ENCODE data around the gene CADM2. TPM values are rescaled to one million over a fixed set of nuclear protein-coding genes. Genes with fewer than 3 reads are reported as not detected.

Gene CADM2
- total RNA-seq, 2 donors from 2014 or later, result 24.1 to 29.8 TPM

DNA sequence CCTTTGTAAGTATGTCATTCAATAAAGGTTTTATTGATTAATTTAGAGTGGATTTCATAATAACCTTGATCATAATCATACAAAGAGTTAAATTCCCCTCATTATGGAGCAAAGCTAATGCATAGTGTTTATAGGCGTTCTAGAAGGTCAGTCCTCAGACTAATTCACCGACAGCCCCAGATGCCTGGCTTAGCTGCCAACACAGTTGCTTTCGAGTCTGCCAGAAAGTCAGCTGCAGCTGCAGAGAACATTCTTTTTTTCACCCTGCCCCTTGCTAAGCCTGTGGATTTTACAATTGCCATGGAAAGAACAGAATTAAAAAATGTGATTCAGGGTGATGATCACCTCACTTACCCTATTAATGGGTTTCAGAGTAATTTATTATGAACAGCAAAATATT is 21.2 kb downstream of the CADM2 start:
- Mint-ChIP-seq H3K36me3 (ENCODE audit: low read depth) (no peaks in the 10 kb centered on the region), H3K27ac (no peak overlapping the region), H3K9me3 (no peaks in the 10 kb centered on the region), H3K4me1 (peaks cover 6% of the 10 kb centered on the region), H3K4me3 (no peak overlapping the region), H3K27me3 (ENCODE audit: insufficient read depth) (no peaks in the 10 kb centered on the region)
- DNase-seq, result no peak
- H3K4me1 ChIP-seq (ENCODE audit: control insufficient read depth, insufficient read depth, low read length), result no peaks in the 10 kb centered on the region
- H3K9me3 ChIP-seq (ENCODE audit: control insufficient read depth, low read length), result no peaks in the 10 kb centered on the region
- no peak overlapping the region for H3K27ac ChIP-seq (ENCODE audit: low read depth, low read length)
- no peak overlapping the region for H3K4me3 ChIP-seq (ENCODE audit: low read length)
- no peak overlapping the region for H3K9ac ChIP-seq (ENCODE audit: extremely low read depth, low read length, poor library complexity, severe bottlenecking)
- H3K36me3 ChIP-seq (ENCODE audit: control insufficient read depth, insufficient read depth, low read length), result no peaks in the 10 kb centered on the region
- TF ChIP-seq, protein P1, sequence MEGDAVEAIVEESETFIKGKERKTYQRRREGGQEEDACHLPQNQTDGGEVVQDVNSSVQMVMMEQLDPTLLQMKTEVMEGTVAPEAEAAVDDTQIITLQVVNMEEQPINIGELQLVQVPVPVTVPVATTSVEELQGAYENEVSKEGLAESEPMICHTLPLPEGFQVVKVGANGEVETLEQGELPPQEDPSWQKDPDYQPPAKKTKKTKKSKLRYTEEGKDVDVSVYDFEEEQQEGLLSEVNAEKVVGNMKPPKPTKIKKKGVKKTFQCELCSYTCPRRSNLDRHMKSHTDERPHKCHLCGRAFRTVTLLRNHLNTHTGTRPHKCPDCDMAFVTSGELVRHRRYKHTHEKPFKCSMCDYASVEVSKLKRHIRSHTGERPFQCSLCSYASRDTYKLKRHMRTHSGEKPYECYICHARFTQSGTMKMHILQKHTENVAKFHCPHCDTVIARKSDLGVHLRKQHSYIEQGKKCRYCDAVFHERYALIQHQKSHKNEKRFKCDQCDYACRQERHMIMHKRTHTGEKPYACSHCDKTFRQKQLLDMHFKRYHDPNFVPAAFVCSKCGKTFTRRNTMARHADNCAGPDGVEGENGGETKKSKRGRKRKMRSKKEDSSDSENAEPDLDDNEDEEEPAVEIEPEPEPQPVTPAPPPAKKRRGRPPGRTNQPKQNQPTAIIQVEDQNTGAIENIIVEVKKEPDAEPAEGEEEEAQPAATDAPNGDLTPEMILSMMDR (conservative IDR thresholded peaks at IDR 0.05), result no peak
- WGBS, 2 experiments (ENCODE audit: insufficient coverage in 1 of 2, insufficient read length in 1 of 2), result 52 to 73% methylated on average over 3 of the region's 3 CpGs
- no peaks in the 10 kb centered on the region for H3K27me3 ChIP-seq (ENCODE audit: control insufficient read depth, insufficient read depth, low read length, poor library complexity, severe bottlenecking)

DNA sequence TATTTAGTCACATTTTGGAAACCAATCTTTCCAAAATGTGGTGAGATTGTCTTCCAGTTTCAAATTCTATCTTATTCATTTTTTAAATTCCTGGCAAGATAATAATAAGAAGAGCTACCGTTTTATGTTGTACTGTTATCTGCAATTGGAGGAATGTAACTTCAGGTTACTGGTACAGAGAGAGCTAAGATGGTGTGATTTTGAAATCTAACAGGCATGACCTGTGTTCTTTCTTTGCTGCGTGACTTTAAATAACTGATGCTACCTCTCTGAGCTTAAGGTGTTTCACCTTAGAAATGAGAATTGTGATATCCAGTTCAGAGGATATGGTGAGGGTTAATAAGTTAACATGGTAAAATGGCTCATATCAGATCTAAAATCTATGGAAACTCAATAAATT is 21.7 kb downstream of the CADM2 start:
- Histone ChIP-seq H3K4me1 (ENCODE audit: control insufficient read depth, insufficient read depth, low read length) (no peaks in the 10 kb centered on the region), H3K9ac (ENCODE audit: extremely low read depth, low read length, poor library complexity, severe bottlenecking) (no peak overlapping the region), H3K27me3 (ENCODE audit: control insufficient read depth, insufficient read depth, low read length, poor library complexity, severe bottlenecking) (no peaks in the 10 kb centered on the region), H3K36me3 (ENCODE audit: control insufficient read depth, insufficient read depth, low read length) (no peaks in the 10 kb centered on the region), H3K9me3 (ENCODE audit: control insufficient read depth, low read length) (no peaks in the 10 kb centered on the region), H3K27ac (ENCODE audit: low read depth, low read length) (no peak overlapping the region), H3K4me3 (ENCODE audit: low read length) (no peak overlapping the region)
- H3K4me3 Mint-ChIP-seq, result no peak overlapping the region
- TF ChIP-seq, protein P1 (conservative IDR thresholded peaks at IDR 0.05), result no peak
- no peaks in the 10 kb centered on the region for H3K36me3 Mint-ChIP-seq (ENCODE audit: low read depth)
- no peak for DNase-seq
- 89 to 100% methylated on average over 1 to 2 of the region's 2 CpGs for WGBS, 2 experiments (ENCODE audit: insufficient coverage in 1 of 2, insufficient read length in 1 of 2)
- H3K4me1 Mint-ChIP-seq, result peaks cover 6% of the 10 kb centered on the region
- no peaks in the 10 kb centered on the region for H3K27me3 Mint-ChIP-seq (ENCODE audit: insufficient read depth)
- no peak overlapping the region for H3K27ac Mint-ChIP-seq
- H3K9me3 Mint-ChIP-seq, result no peaks in the 10 kb centered on the region

DNA sequence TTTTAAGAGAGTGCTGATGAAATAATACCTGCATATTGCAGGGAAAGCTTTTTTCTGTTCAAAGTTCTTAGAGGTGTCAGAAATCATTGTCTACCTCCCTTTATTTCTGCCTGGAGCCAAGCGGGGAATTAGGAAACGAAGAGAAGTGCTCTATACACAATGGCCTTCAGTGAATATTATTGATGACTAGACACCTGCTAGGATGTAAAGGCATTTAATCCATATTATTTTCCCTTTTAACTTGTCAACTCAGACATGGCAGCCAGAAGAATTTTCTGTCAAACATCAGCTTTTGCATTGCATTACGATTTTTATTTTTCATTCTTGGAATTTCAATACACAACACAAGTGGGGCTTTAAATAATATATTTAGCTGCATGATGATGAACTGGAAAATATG is 24.7 kb downstream of the CADM2 start:
- Histone ChIP-seq H3K9me3 (ENCODE audit: control insufficient read depth, low read length) (no peaks in the 10 kb centered on the region), H3K27me3 (ENCODE audit: control insufficient read depth, insufficient read depth, low read length, poor library complexity, severe bottlenecking) (no peaks in the 10 kb centered on the region), H3K9ac (ENCODE audit: extremely low read depth, low read length, poor library complexity, severe bottlenecking) (no peak overlapping the region), H3K27ac (ENCODE audit: low read depth, low read length) (no peak overlapping the region), H3K36me3 (ENCODE audit: control insufficient read depth, insufficient read depth, low read length) (no peaks in the 10 kb centered on the region), H3K4me3 (ENCODE audit: low read length) (no peak overlapping the region), H3K4me1 (ENCODE audit: control insufficient read depth, insufficient read depth, low read length) (no peaks in the 10 kb centered on the region)
- Mint-ChIP-seq H3K4me1 (peaks cover 6% of the 10 kb centered on the region), H3K36me3 (ENCODE audit: low read depth) (no peaks in the 10 kb centered on the region), H3K9me3 (no peaks in the 10 kb centered on the region), H3K27me3 (ENCODE audit: insufficient read depth) (no peaks in the 10 kb centered on the region), H3K27ac (no peak overlapping the region), H3K4me3 (no peak overlapping the region)
- 88% methylated on average over 3 of the region's 3 CpGs; no CpG with 5 or more reads in 1 of the 2 experiments for WGBS, 2 experiments (ENCODE audit: insufficient coverage in 1 of 2, insufficient read length in 1 of 2)
- TF ChIP-seq, protein P1 (conservative IDR thresholded peaks at IDR 0.05), result no peak
- no peak for DNase-seq

Measured in endodermal cell (in vitro differentiated cells).